A549 (cell line): ENCODE data around the gene ANXA6. TPM values are rescaled to one million over a fixed set of nuclear protein-coding genes. Genes with fewer than 3 reads are reported as not detected.

Source experiments
- ATAC-seq, 2 experiments: fragments of 200-7000 bp in 1 of 2; fragments of >200 bp in 1 of 2; cut with Nextera tagmentation in 1 of 2; cut with Tn5 transposase in 1 of 2; 3 replicates each; pipeline versions ENCODE4 v1.8.0 to v1.9.1; 2018 to 2020; ENCODE audit warnings: mild to moderate bottlenecking in 1 of 2, moderate library complexity in 1 of 2
- CTCF ChIA-PET: fragments of 300-600 bp; sonication (Branson Sonifier 250); formaldehyde crosslinking; extraction: SDS; loops from one replicate; lab custom pipeline; 2021; ENCODE audit warnings: antibody characterized with exemption, inconsistent platforms; lab: Yijun Ruan, JAX
- POLR2A ChIA-PET: fragments of 350-600 bp; formaldehyde crosslinking; extraction: SDS; loops from one replicate; lab custom pipeline; 2021; ENCODE audit warnings: antibody characterized with exemption, inconsistent platforms; lab: Yijun Ruan, JAX
- DNase-seq, 2 experiments: peaks; one replicate each; pipeline versions ENCODE4 v3.0.0 to v3.0.0-alpha.2; 2011 to 2016; ENCODE audit warnings: low read depth in 1 of 2, low spot score in 1 of 2
- FAIRE-seq: peaks from 2 replicates; lab custom pipeline; 2011; peaks lifted over from hg19 to GRCh38; lab: Jason Lieb, UNC
- H3K27ac ChIP-seq, 2 experiments: fragments of >200 bp; sonication (Bioruptor Twin); formaldehyde crosslinking; 3 replicates each; pipeline ENCODE4 v1.5.1; 2016 to 2017
- H3K4me1 ChIP-seq: fragments of >200 bp; sonication (Bioruptor Twin); formaldehyde crosslinking; 3 replicates; pipeline ENCODE4 v1.6.1; 2016
- H3K4me2 ChIP-seq: fragments of >200 bp; sonication (Bioruptor Twin); formaldehyde crosslinking; 3 replicates; pipeline ENCODE4 v1.6.1; 2016
- H3K4me3 ChIP-seq: fragments of >200 bp; sonication (Bioruptor Twin); formaldehyde crosslinking; 3 replicates; pipeline ENCODE4 v1.5.1; 2016
- H3K9me3 ChIP-seq: fragments of >200 bp; sonication (Bioruptor Twin); formaldehyde crosslinking; 3 replicates; pipeline ENCODE4 v1.6.1; 2016
- CBX2 ChIP-seq: fragments of 200-600 bp; sonication (generic); IDR thresholded peaks from 2 replicates; pipeline ENCODE4 v1.6.1; 2016; ENCODE audit warnings: low read depth, mild to moderate bottlenecking, borderline replicate concordance
- ESRRA ChIP-seq: fragments of 150-350 bp; IDR thresholded peaks from 2 replicates; pipeline ENCODE4 v1.6.1; 2014; ENCODE audit warnings: mild to moderate bottlenecking, low read length, borderline replicate concordance
- FOSB ChIP-seq: fragments of 250-450 bp; sonication (Bioruptor Pico); IDR thresholded peaks from 2 replicates; pipeline ENCODE4 v1.5.0; 2020; ENCODE audit warnings: mild to moderate bottlenecking, moderate library complexity
- FOSL2 ChIP-seq, 2 experiments: fragments of 450-650 bp in 1 of 2; fragments of >200 bp in 1 of 2; sonication (Bioruptor Twin) in 1 of 2; formaldehyde crosslinking; IDR thresholded peaks; 2 replicates each; pipeline versions ENCODE4 v1.5.0 to v1.6.1; 2016 to 2020; ENCODE audit warnings: mild to moderate bottlenecking in 1 of 2, moderate library complexity in 1 of 2
- HDAC2 ChIP-seq: fragments of 200-600 bp; sonication (generic); IDR thresholded peaks from 2 replicates; pipeline ENCODE4 v1.6.1; 2016
- HEYL ChIP-seq: fragments of 250-450 bp; sonication (Bioruptor Pico); IDR thresholded peaks from 2 replicates; pipeline ENCODE4 v1.8.0; 2021; ENCODE audit warnings: mild to moderate bottlenecking, moderate library complexity
- HOXA7 ChIP-seq: fragments of 250-450 bp; sonication (Bioruptor Pico); IDR thresholded peaks from 2 replicates; pipeline ENCODE4 v1.5.0; 2020; ENCODE audit warnings: mild to moderate bottlenecking, moderate library complexity
- HOXB5 ChIP-seq: fragments of 250-450 bp; sonication (Bioruptor Pico); IDR thresholded peaks from 2 replicates; pipeline ENCODE4 v1.5.0; 2020; ENCODE audit warnings: mild to moderate bottlenecking, moderate library complexity
- JUNB ChIP-seq: fragments of >200 bp; sonication (Bioruptor Twin); formaldehyde crosslinking; IDR thresholded peaks from 2 replicates; pipeline ENCODE4 v1.6.1; 2016
- KDM1A ChIP-seq: fragments of 200-600 bp; sonication (generic); IDR thresholded peaks from 2 replicates; pipeline ENCODE4 v1.6.1; 2016; ENCODE audit warnings: low read depth, mild to moderate bottlenecking
- KDM5A ChIP-seq: fragments of 200-600 bp; sonication (generic); IDR thresholded peaks from 2 replicates; pipeline ENCODE4 v1.6.1; 2016; ENCODE audit warnings: antibody characterized with exemption, mild to moderate bottlenecking
- MAFK ChIP-seq: fragments of 450-650 bp; IDR thresholded peaks from 2 replicates; pipeline ENCODE4 v1.6.1; 2014; ENCODE audit not compliant: partially characterized antibody
- MAX ChIP-seq: IDR thresholded peaks from 2 replicates; pipeline ENCODE4 v1.6.1; 2012
- NFE2L2 ChIP-seq: fragments of 150-350 bp; conservative IDR thresholded peaks from 2 replicates; pipeline ENCODE4 v1.6.1; 2014; ENCODE audit warnings: low read length
- PHF8 ChIP-seq: fragments of 200-600 bp; sonication (generic); IDR thresholded peaks from 2 replicates; pipeline ENCODE4 v1.6.1; 2016; ENCODE audit warnings: low read depth, mild to moderate bottlenecking, antibody characterized with exemption, moderate library complexity, borderline replicate concordance
- POLR2A ChIP-seq: IDR thresholded peaks from 2 replicates; pipeline ENCODE4 v1.6.1; 2012; ENCODE audit warnings: mild to moderate bottlenecking, low read length
- RCOR1 ChIP-seq: fragments of 150-350 bp; IDR thresholded peaks from 2 replicates; pipeline ENCODE4 v1.6.1; 2014; ENCODE audit warnings: antibody characterized with exemption, low read length, low read depth
- REST ChIP-seq: fragments of 200-600 bp; sonication (generic); IDR thresholded peaks from 2 replicates; pipeline ENCODE4 v1.6.1; 2016; ENCODE audit warnings: antibody characterized with exemption, mild to moderate bottlenecking, moderate library complexity
- SMC3 ChIP-seq: fragments of >200 bp; sonication (Bioruptor Twin); formaldehyde crosslinking; IDR thresholded peaks from 3 replicates; pipeline ENCODE4 v1.6.1; 2018; ENCODE audit warnings: inconsistent platforms
- SREBF2 ChIP-seq: fragments of 450-650 bp; IDR thresholded peaks from 2 replicates; pipeline ENCODE4 v1.6.1; 2014; ENCODE audit warnings: mild to moderate bottlenecking, moderate library complexity
- ZFP36 ChIP-seq: fragments of 450-650 bp; IDR thresholded peaks from 2 replicates; pipeline ENCODE4 v1.6.1; 2014; ENCODE audit warnings: borderline replicate concordance; ENCODE audit not compliant: partially characterized antibody
- ZNF302 ChIP-seq: fragments of 250-450 bp; sonication (Bioruptor Pico); IDR thresholded peaks from 2 replicates; pipeline ENCODE4 v1.9.0; 2021; ENCODE audit warnings: inconsistent platforms, mild to moderate bottlenecking, moderate library complexity
- ZSCAN20 ChIP-seq: fragments of 250-450 bp; sonication (Bioruptor Pico); IDR thresholded peaks from 2 replicates; pipeline ENCODE4 v1.8.0; 2022; ENCODE audit warnings: mild to moderate bottlenecking, moderate library complexity
- WGBS: methylation state at CpG from one replicate; pipeline ENCODE4 v1.1.6; 2017; ENCODE audit errors: missing lambda C conversion rate; 5-methylcytosine and 5-hydroxymethylcytosine counted together
- polyA plus RNA-seq, 4 experiments: library from polyadenylated mRNA; depleted of rRNA in 3 of 4; stranded (reverse); fragments of >200 nt; fragmentation: RNase III in 1 of 4; extraction: RNeasy Plus Mini Kit Qiagen cat#74134 plus additional on column Dnase treatment in 1 of 4; gene quantifications; 2 replicates in 3 of 4; 3 replicates in 1 of 4; pipeline ENCODE4 v1.2.3, GENCODE V29; 2011 to 2017
- TF ChIP-seq, protein P1 (sequence below): IDR thresholded peaks from 2 replicates; pipeline ENCODE4 v1.6.1; 2012; ENCODE audit warnings: low read depth, borderline replicate concordance
- TF ChIP-seq, protein P2 (sequence below): fragments of >200 bp; sonication (Bioruptor Twin); formaldehyde crosslinking; IDR thresholded peaks from 2 replicates; pipeline ENCODE4 v1.6.1; 2016

ANXA6 gene
- polyA plus RNA-seq, 2 of the 4 experiments (the other 2 are of a cell fraction), result 32.4 to 53.0 TPM

DNA sequence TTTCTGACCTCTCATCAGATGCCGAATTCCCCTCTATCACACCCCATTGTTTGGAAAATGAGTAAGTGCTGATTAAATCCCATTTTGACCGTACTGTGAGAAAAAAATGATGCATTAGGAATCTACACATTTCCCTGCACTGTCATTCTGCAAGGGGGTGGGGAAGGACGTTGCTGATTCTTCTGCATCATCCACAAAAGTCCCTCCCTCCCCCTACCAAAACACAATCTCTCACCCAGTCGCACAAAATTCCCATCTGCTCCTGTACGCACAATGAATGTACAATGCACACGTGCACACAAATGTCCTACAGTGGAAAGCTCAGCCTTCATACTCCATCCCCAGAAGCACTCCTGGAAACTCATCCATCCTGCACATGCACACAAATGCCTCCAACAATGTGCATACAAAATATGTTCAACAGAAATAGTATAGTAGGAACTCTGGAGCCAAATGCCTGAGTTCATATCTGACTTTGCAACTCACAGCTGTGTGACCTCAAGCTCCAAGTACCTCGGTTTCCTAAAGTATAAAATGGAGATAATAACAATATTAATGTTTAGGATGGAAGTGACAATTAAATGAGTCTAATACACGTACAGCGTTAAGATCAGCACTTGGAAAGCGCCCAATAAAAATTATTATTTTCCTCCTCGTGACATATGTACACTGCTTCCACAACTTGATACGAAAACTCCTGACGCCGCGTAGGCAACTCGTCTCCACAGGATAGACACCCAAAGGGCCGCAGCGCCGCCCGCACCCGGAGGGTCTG is 77.6 kb downstream of the ANXA6 start:
- ATAC-seq, result peak; percentile 1; a peak in 3 of 6 replicates
- Histone ChIP-seq H3K9me3 (no peaks in the 10 kb centered on the region), H3K4me1 (peaks cover 72% of the 10 kb centered on the region), H3K27ac (peak overlapping the region; percentile 91 to 98), H3K4me3 (peak overlapping the region; percentile 67), H3K4me2 (peak overlapping the region; percentile 92)
- no peak for FAIRE-seq
- WGBS, result under 1% methylated on average over 20 of the region's 21 CpGs
- peak; percentile 54 to 58 for DNase-seq
- ChIA-PET CTCF (interaction anchor here (0.7 to 7.7 kb wide), 10 partner anchors 9 to 85 kb away, joined by 3 to 113 read pairs (median 4); no protein-coding TSS in a partner anchor), POLR2A (interaction anchor here (1.4 kb wide), 1 partner anchor 8 kb away, joined by 3 read pairs; no protein-coding TSS in a partner anchor)
- no peak for TF ChIP-seq HOXB5 (CRISPR knock-in tag)
- TF ChIP-seq PHF8, result no peak
- TF ChIP-seq POLR2A, result no peak
- peak; percentile 64 for TF ChIP-seq MAFK
- no peak for TF ChIP-seq ZFP36
- TF ChIP-seq ZSCAN20 (CRISPR knock-in tag), result no peak
- no peak for TF ChIP-seq HDAC2
- peak; percentile 19; the same call in 1 of the 2 replicates for TF ChIP-seq FOSB (CRISPR knock-in tag)
- no peak for TF ChIP-seq CBX2
- no peak for TF ChIP-seq ESRRA
- TF ChIP-seq MAX, result peak; percentile 64; the same call in 1 of the 2 replicates
- no peak for TF ChIP-seq KDM5A
- no peak for TF ChIP-seq RCOR1
- TF ChIP-seq SREBF2, result no peak
- TF ChIP-seq HOXA7 (CRISPR knock-in tag), result no peak
- TF ChIP-seq SMC3, result no peak
- TF ChIP-seq KDM1A, result no peak
- 0 out of 2 replicates have a peak, but pooled peaks have one; percentile 18 for TF ChIP-seq JUNB
- TF ChIP-seq REST, result peak; percentile 75; the same call in 1 of the 2 replicates
- TF ChIP-seq FOSL2 (IDR thresholded peaks at IDR 0.05), result no peak
- TF ChIP-seq FOSL2 (CRISPR knock-in tag; IDR thresholded peaks at IDR 0.05), result peak; percentile 22; the same call in 1 of the 2 replicates
- TF ChIP-seq, protein P1, sequence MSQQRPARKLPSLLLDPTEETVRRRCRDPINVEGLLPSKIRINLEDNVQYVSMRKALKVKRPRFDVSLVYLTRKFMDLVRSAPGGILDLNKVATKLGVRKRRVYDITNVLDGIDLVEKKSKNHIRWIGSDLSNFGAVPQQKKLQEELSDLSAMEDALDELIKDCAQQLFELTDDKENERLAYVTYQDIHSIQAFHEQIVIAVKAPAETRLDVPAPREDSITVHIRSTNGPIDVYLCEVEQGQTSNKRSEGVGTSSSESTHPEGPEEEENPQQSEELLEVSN, result no peak
- no peak for TF ChIP-seq ZNF302 (CRISPR knock-in tag)
- no peak for TF ChIP-seq NFE2L2
- no peak for TF ChIP-seq HEYL (CRISPR knock-in tag)
- TF ChIP-seq, protein P2, sequence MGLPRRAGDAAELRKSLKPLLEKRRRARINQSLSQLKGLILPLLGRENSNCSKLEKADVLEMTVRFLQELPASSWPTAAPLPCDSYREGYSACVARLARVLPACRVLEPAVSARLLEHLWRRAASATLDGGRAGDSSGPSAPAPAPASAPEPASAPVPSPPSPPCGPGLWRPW, result no peak
